Activated gamma-delta T cell treated with Interleukin-2 at 50 U/mL for 16 hours (primary cell): ENCODE results near the gene RNASE3.
"Not testable (repeated sequence)": the region's sequence is repeated elsewhere in the genome, so short reads cannot be mapped to it uniquely, and the experiment has no call there.

ENCODE experiments used
- DNase-seq: peaks from one replicate; pipeline ENCODE4 v3.0.0-alpha.2; 2020

Gene RNASE3

GRCh38 chr14:20919038-20919756, 28.0 kb downstream of the RNASE3 start:
- not testable (repeated sequence) for DNase-seq

- DNase-seq, result not testable (repeated sequence)
These were observed 32.6 kb downstream of the RNASE3 start for GRCh38 chr14:20923766-20924297.

- no peak for DNase-seq
These were observed 43.1 kb downstream of the RNASE3 start for GRCh38 chr14:20934148-20934762.

DNA sequence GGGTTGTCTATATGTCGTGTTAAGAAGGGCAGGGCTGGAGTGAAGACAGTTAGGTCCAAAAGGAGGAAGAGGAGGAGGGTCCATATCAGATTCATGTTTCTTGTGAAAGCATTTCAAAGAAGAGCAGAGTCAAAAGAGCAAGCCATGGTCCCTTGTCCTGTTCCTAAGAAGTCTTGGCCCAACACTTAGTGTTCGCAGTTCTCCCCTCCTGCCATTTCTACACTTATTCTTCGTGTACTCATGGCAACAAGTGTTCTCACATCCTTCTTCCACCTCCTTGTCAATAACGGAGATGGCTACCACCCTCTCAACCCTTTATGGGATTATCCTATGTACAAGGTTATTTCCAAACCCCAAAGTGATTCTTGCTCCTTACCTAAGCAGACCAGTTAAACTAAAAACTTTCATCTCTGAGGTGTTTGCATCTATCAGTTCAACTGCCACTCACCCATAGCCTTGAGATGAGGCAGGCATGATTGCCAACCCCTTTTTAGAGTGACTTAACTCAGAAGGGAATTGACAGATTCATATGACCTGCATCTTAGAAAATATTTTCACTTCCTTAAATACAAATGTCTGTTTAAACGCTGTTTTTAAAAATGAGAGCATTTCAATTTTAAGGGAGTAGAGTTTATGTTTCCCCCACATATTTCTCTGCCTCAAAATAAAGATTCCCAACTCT, 44.3 kb downstream of the RNASE3 start:
- DNase-seq, result no peak
